H1 (cell line): ENCODE measurements around the gene CCL7. TPM values are rescaled to one million over a fixed set of nuclear protein-coding genes. Genes with fewer than 3 reads are reported as not detected.
A peak's percentile ranks its signal among the peaks of the same experiment; 100 is the strongest.

Source experiments
- CTCF ChIA-PET: fragments of 300-600 bp; sonication (Branson Sonifier 250); formaldehyde crosslinking; loops from one replicate; lab custom pipeline; 2021; ENCODE audit not compliant: partially characterized antibody; lab: Charles Lee
- POLR2A ChIA-PET: fragments of 300-600 bp; sonication (Branson Sonifier 250); formaldehyde crosslinking; loops from one replicate; lab custom pipeline; 2021; ENCODE audit warnings: inconsistent platforms; ENCODE audit not compliant: partially characterized antibody; lab: Charles Lee
- DNase-seq, 2 experiments: peaks; one replicate each; pipeline versions ENCODE4 v3.0.0 to v3.0.0-alpha.2; 2010 to 2022; ENCODE audit warnings: low spot score in 2 of 2, low read depth in 1 of 2, mixed read lengths in 1 of 2
- FAIRE-seq: peaks from 2 replicates; lab custom pipeline; 2011; peaks lifted over from hg19 to GRCh38; lab: Jason Lieb, UNC
- H2AFZ ChIP-seq: 2 replicates; pipeline ENCODE4 v1.8.1; 2012; ENCODE audit warnings: low read length, inconsistent platforms
- H2AK5ac ChIP-seq: 2 replicates; pipeline ENCODE4 v1.6.1; 2013; ENCODE audit warnings: low read depth, low read length
- H2BK120ac ChIP-seq: replicated peaks from 2 replicates; pipeline ENCODE3; 2013; ENCODE audit warnings: low read depth, low read length, inconsistent platforms
- H2BK12ac ChIP-seq: 2 replicates; pipeline ENCODE4 v1.6.1; 2013; ENCODE audit warnings: low read depth, low read length
- H2BK15ac ChIP-seq: 2 replicates; pipeline ENCODE4 v1.6.1; 2013; ENCODE audit warnings: low read length
- H2BK20ac ChIP-seq: 2 replicates; pipeline ENCODE4 v1.6.1; 2013; ENCODE audit warnings: low read length
- H2BK5ac ChIP-seq: 2 replicates; pipeline ENCODE4 v1.6.1; 2013; ENCODE audit warnings: low read depth, low read length
- H3K14ac ChIP-seq: 2 replicates; pipeline ENCODE4 v1.6.1; 2013; ENCODE audit warnings: inconsistent platforms; ENCODE audit not compliant: insufficient read length
- H3K18ac ChIP-seq: 2 replicates; pipeline ENCODE4 v1.6.1; 2013; ENCODE audit warnings: low read length; ENCODE audit errors: extremely low read depth
- H3K23ac ChIP-seq: 2 replicates; pipeline ENCODE4 v1.6.1; 2013; ENCODE audit warnings: inconsistent platforms; ENCODE audit not compliant: insufficient read length
- H3K23me2 ChIP-seq: 2 replicates; pipeline ENCODE4 v1.6.1; 2013; ENCODE audit warnings: low read depth, low read length
- H3K27ac ChIP-seq: 2 replicates; pipeline ENCODE4 v1.6.1; 2011; ENCODE audit warnings: low read depth, low read length, inconsistent platforms
- H3K27me3 ChIP-seq, 4 experiments: replicated peaks in 1 of 4; 1 replicate in 1 of 4; 2 replicates in 3 of 4; pipeline versions ENCODE4 v1.6.1 to v1.8.1; 2011 to 2013; ENCODE audit warnings: low read length in 3 of 4, mild to moderate bottlenecking in 3 of 4, inconsistent platforms in 2 of 4, mixed read lengths in 2 of 4, moderate library complexity in 1 of 4; ENCODE audit not compliant: control insufficient read depth in 3 of 4, insufficient read depth in 3 of 4; ENCODE audit errors: extremely low read depth in 1 of 4
- H3K36me3 ChIP-seq, 4 experiments: 2 replicates each; pipeline versions ENCODE4 v1.6.1 to v1.8.1; 2011 to 2013; ENCODE audit warnings: mild to moderate bottlenecking in 4 of 4, low read length in 3 of 4, moderate library complexity in 2 of 4, control low read depth in 1 of 4, inconsistent platforms in 1 of 4; ENCODE audit not compliant: insufficient read depth in 4 of 4, control insufficient read depth in 2 of 4
- H3K4ac ChIP-seq: replicated peaks from 2 replicates; pipeline ENCODE3; 2013; ENCODE audit warnings: low read length, low read depth, mixed read lengths, inconsistent platforms; ENCODE audit not compliant: insufficient read length
- H3K4me1 ChIP-seq, 4 experiments: replicated peaks in 1 of 4; 1 replicate in 1 of 4; 2 replicates in 3 of 4; pipeline versions ENCODE4 v1.6.1 to v1.8.1; 2011 to 2013; ENCODE audit warnings: low read length in 3 of 4, inconsistent platforms in 2 of 4, mixed read lengths in 1 of 4; ENCODE audit not compliant: insufficient read depth in 4 of 4, control insufficient read depth in 3 of 4
- H3K4me2 ChIP-seq, 2 experiments: 2 replicates each; pipeline versions ENCODE4 v1.6.1 to v1.8.1; 2011 to 2013; ENCODE audit warnings: low read depth in 2 of 2, low read length in 2 of 2, control low read depth in 1 of 2, inconsistent platforms in 1 of 2, mild to moderate bottlenecking in 1 of 2; ENCODE audit not compliant: insufficient read depth in 1 of 2
- H3K4me3 ChIP-seq, 4 experiments: fragments of 200-600, 300-600 bp in 1 of 4; sonication (generic), shearing (Covaris generic), sonication (Bioruptor Twin) in 1 of 4; 2 replicates each; pipeline versions ENCODE4 v1.5.1 to v1.8.1; 2011 to 2016; ENCODE audit warnings: low read length in 4 of 4, low read depth in 3 of 4, control low read depth in 2 of 4, inconsistent platforms in 2 of 4, mild to moderate bottlenecking in 2 of 4, mixed read lengths in 1 of 4, moderate library complexity in 1 of 4; ENCODE audit not compliant: insufficient read depth in 2 of 4; ENCODE audit errors: extremely low read depth in 1 of 4
- H3K56ac ChIP-seq: replicated peaks from 2 replicates; pipeline ENCODE3; 2013; ENCODE audit warnings: low read depth, mild to moderate bottlenecking, mixed read lengths, low read length, inconsistent platforms; ENCODE audit not compliant: insufficient read length
- H3K79me1 ChIP-seq: 2 replicates; pipeline ENCODE4 v1.6.1; 2013; ENCODE audit warnings: low read depth, low read length, control low read depth
- H3K79me2 ChIP-seq, 2 experiments: 2 replicates each; pipeline versions ENCODE4 v1.6.1 to v1.8.1; 2012 to 2013; ENCODE audit warnings: low read length in 2 of 2, mild to moderate bottlenecking in 2 of 2, inconsistent platforms in 1 of 2; ENCODE audit not compliant: insufficient read depth in 2 of 2, control insufficient read depth in 1 of 2
- H3K9ac ChIP-seq, 4 experiments: replicated peaks in 1 of 4; 1 replicate in 1 of 4; 2 replicates in 3 of 4; pipeline versions ENCODE4 v1.6.1 to v1.8.1; 2011 to 2013; ENCODE audit warnings: low read depth in 3 of 4, low read length in 3 of 4, control low read depth in 2 of 4, mild to moderate bottlenecking in 2 of 4, moderate library complexity in 2 of 4, inconsistent platforms in 1 of 4; ENCODE audit errors: extremely low read depth in 1 of 4
- H3K9me3 ChIP-seq, 2 experiments: 2 replicates each; pipeline versions ENCODE4 v1.6.1 to v1.8.1; 2012 to 2013; ENCODE audit warnings: mild to moderate bottlenecking in 2 of 2, moderate library complexity in 2 of 2, control low read depth in 1 of 2, inconsistent platforms in 1 of 2, low read depth in 1 of 2, low read length in 1 of 2, mixed read lengths in 1 of 2; ENCODE audit not compliant: insufficient read depth in 2 of 2
- H4K20me1 ChIP-seq, 2 experiments: replicated peaks in 1 of 2; 2 replicates each; pipeline versions ENCODE3 to v1.8.1; 2011 to 2013; ENCODE audit warnings: inconsistent platforms in 2 of 2, low read length in 2 of 2, mild to moderate bottlenecking in 1 of 2; ENCODE audit not compliant: insufficient read depth in 2 of 2, control insufficient read depth in 1 of 2
- H4K5ac ChIP-seq: 2 replicates; pipeline ENCODE4 v1.6.1; 2013; ENCODE audit warnings: low read length, low read depth, mixed read lengths, inconsistent platforms; ENCODE audit not compliant: insufficient read length
- H4K8ac ChIP-seq: 2 replicates; pipeline ENCODE4 v1.8.0; 2013; ENCODE audit warnings: mild to moderate bottlenecking, moderate library complexity, low read length, inconsistent platforms; ENCODE audit not compliant: insufficient read depth; ENCODE audit errors: extremely low read depth
- H4K91ac ChIP-seq: replicated peaks from 2 replicates; pipeline ENCODE3; 2013; ENCODE audit warnings: low read length, mixed read lengths, inconsistent platforms; ENCODE audit not compliant: insufficient read length
- GTF2F1 ChIP-seq: IDR thresholded peaks from 2 replicates; pipeline ENCODE4 v1.6.1; 2012; ENCODE audit warnings: low read depth, low read length, improper control_type of control experiment, borderline replicate concordance
- KDM1A ChIP-seq: fragments of 200-600, 300-600 bp; sonication (generic); IDR thresholded peaks from 2 replicates; pipeline ENCODE4 v1.7.1; 2016; ENCODE audit warnings: mild to moderate bottlenecking, low read length, borderline replicate concordance
- MAFK ChIP-seq: IDR thresholded peaks from 2 replicates; pipeline ENCODE4 v1.6.1; 2012; ENCODE audit warnings: low read depth, mild to moderate bottlenecking, improper control_type of control experiment, low read length
- ZNF274 ChIP-seq: IDR thresholded peaks from 2 replicates; pipeline ENCODE4 v1.7.0; 2012; ENCODE audit warnings: low read length, borderline replicate concordance; ENCODE audit errors: extremely low read depth
- polyA plus RNA-seq, 7 experiments: library from polyadenylated mRNA; depleted of rRNA in 3 of 7; stranded (reverse) in 5 of 7; unstranded in 2 of 7; fragments of >200 nt in 5 of 7; fragments of 200-250 nt in 2 of 7; gene quantifications; 1 replicate in 5 of 7; 2 replicates in 1 of 7; 4 replicates in 1 of 7; pipeline versions ENCODE4 v1.2.1 to v1.2.3, GENCODE V29; 2011 to 2013; ENCODE audit warnings: missing spikeins in 2 of 7, mixed read lengths in 2 of 7
- total RNA-seq: library from RNA; stranded (reverse); fragmentation: NEBNext Ultra II Directional; extraction: Animal tissue kit (Norgen Biotek cat#: 25700); gene quantifications from 2 replicates; pipeline ENCODE4 v1.2.1, GENCODE V29; 2021

The CCL7 gene
- total and polyA plus RNA-seq, 2 of the 8 experiments (the other 6 are each of a cell fraction or from before 2014, with no cell fraction given), result not detected

GRCh38 chr17:34305606-34306005 is 35.6 kb downstream of the CCL7 start:
- no peak overlapping the region for H3K18ac ChIP-seq
- H2BK12ac ChIP-seq, result no peak overlapping the region
- CTCF ChIA-PET, result interaction anchor here (0.7 to 13.3 kb wide), 18 partner anchors 8 to 140 kb away, joined by 3 to 210 read pairs (median 5); partner anchors contain the start of genes CCL1, CCL13 and CCL8
- DNase-seq (no peak), FAIRE-seq (no peak)
- H2BK15ac ChIP-seq, result no peak overlapping the region
- no peaks in the 10 kb centered on the region for H3K27me3 ChIP-seq
- H3K79me1 ChIP-seq, result no peaks in the 10 kb centered on the region
- no peak overlapping the region for H3K56ac ChIP-seq
- no peak overlapping the region for H3K23ac ChIP-seq
- H2BK20ac ChIP-seq, result no peak overlapping the region
- no peak for TF ChIP-seq ZNF274
- no peak for TF ChIP-seq MAFK
- TF ChIP-seq GTF2F1, result no peak
- TF ChIP-seq KDM1A, result 0 out of 2 replicates have a peak, but pooled peaks have one; percentile 18
- no peak overlapping the region for H4K91ac ChIP-seq
- no peaks in the 10 kb centered on the region for H4K20me1 ChIP-seq
- no peak overlapping the region for H3K14ac ChIP-seq
- H3K4me3 ChIP-seq, result no peak overlapping the region
- no peak overlapping the region for H2BK5ac ChIP-seq
- no peak overlapping the region for H2BK120ac ChIP-seq
- no peaks in the 10 kb centered on the region for H3K23me2 ChIP-seq
- H3K9me3 ChIP-seq, result no peaks in the 10 kb centered on the region
- no peaks in the 10 kb centered on the region for H3K4me1 ChIP-seq
- H4K8ac ChIP-seq, result no peak overlapping the region
- no peak overlapping the region for H3K4ac ChIP-seq
- no peak overlapping the region for H3K9ac ChIP-seq
- H3K27ac ChIP-seq, result no peak overlapping the region
- H2AK5ac ChIP-seq, result no peak overlapping the region
- no peaks in the 10 kb centered on the region for H3K79me2 ChIP-seq
- no peak overlapping the region for H4K5ac ChIP-seq
- POLR2A ChIA-PET, result no interaction called here
- no peak overlapping the region for H3K4me2 ChIP-seq
- no peak overlapping the region for H2AFZ ChIP-seq
- no peaks in the 10 kb centered on the region for H3K36me3 ChIP-seq
